ENCODE measurements around the gene SCN9A. TPM values are rescaled to one million over a fixed set of nuclear protein-coding genes. Genes with fewer than 3 reads are reported as not detected.

The SCN9A gene
- total RNA-seq, 2 donors from 2014 or later = 0.46 to 44.1 TPM

DNA sequence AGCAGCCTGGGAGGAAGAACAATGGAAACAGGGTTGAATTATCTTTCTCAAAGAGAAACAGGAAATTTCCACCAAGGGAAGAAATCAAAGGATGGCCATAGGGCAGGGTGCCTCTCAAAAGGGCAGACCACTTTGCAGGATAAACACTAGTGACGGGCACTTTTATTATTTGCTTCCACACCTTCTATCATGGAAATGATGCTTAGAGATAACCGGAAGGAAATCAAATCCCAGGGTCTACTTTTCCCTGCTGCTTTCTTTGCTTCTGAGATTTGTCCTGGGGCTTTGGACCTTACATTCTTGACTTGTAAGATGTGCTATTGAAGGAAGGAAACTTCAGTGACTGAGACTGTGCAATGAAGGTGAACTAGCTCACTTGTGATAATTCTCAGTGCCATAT, 1.1 kb upstream of the SCN9A start:
- no peak for TF ChIP-seq POLR2A (IDR thresholded peaks at IDR 0.05)
- TF ChIP-seq, protein P1, sequence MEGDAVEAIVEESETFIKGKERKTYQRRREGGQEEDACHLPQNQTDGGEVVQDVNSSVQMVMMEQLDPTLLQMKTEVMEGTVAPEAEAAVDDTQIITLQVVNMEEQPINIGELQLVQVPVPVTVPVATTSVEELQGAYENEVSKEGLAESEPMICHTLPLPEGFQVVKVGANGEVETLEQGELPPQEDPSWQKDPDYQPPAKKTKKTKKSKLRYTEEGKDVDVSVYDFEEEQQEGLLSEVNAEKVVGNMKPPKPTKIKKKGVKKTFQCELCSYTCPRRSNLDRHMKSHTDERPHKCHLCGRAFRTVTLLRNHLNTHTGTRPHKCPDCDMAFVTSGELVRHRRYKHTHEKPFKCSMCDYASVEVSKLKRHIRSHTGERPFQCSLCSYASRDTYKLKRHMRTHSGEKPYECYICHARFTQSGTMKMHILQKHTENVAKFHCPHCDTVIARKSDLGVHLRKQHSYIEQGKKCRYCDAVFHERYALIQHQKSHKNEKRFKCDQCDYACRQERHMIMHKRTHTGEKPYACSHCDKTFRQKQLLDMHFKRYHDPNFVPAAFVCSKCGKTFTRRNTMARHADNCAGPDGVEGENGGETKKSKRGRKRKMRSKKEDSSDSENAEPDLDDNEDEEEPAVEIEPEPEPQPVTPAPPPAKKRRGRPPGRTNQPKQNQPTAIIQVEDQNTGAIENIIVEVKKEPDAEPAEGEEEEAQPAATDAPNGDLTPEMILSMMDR (IDR thresholded peaks at IDR 0.05) = no peak
- TF ChIP-seq POLR2AphosphoS5 (IDR thresholded peaks at IDR 0.05) = no peak
- Histone ChIP-seq H3K36me3 (no peaks in the 10 kb centered on the region), H3K9me3 (no peaks in the 10 kb centered on the region), H3K27me3 (replicated peaks; ENCODE audit: insufficient read depth) (no peaks in the 10 kb centered on the region), H3K4me3 (no peak overlapping the region), H3K27ac (no peak overlapping the region), H3K4me1 (replicated peaks) (no peaks in the 10 kb centered on the region)
- intact Hi-C loops (cut with DNase I) = no loop called here
- no peak for DNase-seq (ENCODE audit: low spot score)
- WGBS = 66% methylated on average over 2 of the region's 2 CpGs

DNA sequence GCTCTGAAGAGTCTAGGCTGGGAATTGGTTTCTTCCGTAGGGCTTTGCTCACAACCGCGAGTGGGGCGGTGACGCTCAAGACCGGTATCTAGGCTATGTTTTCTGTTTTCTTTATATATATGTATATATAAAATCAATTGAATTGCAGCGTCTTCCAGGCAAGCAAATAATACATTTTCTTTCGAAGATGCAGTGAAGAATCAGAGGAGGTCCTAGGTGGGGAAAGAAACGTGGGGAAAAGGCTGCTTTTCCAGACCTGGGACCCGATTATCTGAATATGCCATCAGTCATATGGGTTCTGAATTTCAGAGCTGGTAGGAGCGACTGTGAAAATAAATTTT, 714 bp upstream of the SCN9A start:
- intact Hi-C loops (cut with DNase I) = no loop called here
- Histone ChIP-seq H3K4me3 (peak overlapping the region; percentile 31 to 37), H3K9me3 (no peaks in the 10 kb centered on the region), H3K27me3 (replicated peaks; ENCODE audit: insufficient read depth) (no peaks in the 10 kb centered on the region), H3K36me3 (no peaks in the 10 kb centered on the region), H3K4me1 (replicated peaks) (no peaks in the 10 kb centered on the region), H3K27ac (no peak overlapping the region)
- WGBS = 15% methylated on average over 11 of the region's 11 CpGs
- no peak for TF ChIP-seq POLR2AphosphoS5 (IDR thresholded peaks at IDR 0.05)
- TF ChIP-seq POLR2A (IDR thresholded peaks at IDR 0.05) = no peak
- TF ChIP-seq, protein P1 (IDR thresholded peaks at IDR 0.05) = no peak
- no peak for DNase-seq (ENCODE audit: low spot score)

DNA sequence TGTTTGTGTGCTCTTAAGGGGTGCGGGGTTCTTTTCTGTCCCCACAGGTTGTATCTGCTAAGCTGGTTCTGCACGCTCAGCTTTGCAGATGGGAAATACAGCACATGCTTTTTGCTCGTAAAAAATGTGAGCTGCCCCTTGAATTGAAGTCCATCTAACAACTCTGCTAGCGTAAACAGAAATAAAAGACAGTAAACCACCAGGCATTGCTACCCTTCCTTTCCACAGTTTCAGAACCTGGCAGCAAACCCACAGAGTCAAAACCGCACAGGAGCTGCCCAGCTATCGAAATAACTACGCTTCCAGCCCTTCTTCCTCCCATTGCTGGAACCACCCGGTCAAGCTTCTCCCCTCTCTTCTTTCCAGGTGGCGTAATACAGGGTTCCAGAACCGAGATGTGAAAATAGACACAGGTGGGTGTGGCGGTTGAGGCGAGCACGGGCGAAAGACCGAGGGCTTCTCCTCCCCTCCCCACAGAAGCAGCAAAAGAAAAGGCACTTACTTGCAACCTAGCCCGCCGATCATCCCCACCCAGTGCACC, 479 bp downstream of the SCN9A start:
- H3K4me3 ChIP-seq = peak overlapping the region; percentile 31 to 37
- no peak for TF ChIP-seq POLR2A (IDR thresholded peaks at IDR 0.05)
- TF ChIP-seq, protein P1 (IDR thresholded peaks at IDR 0.05) = no peak
- TF ChIP-seq POLR2AphosphoS5 (IDR thresholded peaks at IDR 0.05) = no peak
- intact Hi-C loops (cut with DNase I) = no loop called here
- no peaks in the 10 kb centered on the region for H3K27me3 ChIP-seq (replicated peaks; ENCODE audit: insufficient read depth)
- H3K27ac ChIP-seq = no peak overlapping the region
- H3K4me1 ChIP-seq (replicated peaks) = no peaks in the 10 kb centered on the region
- H3K9me3 ChIP-seq = no peaks in the 10 kb centered on the region
- under 1% methylated on average over 17 of the region's 17 CpGs for WGBS
- DNase-seq (ENCODE audit: low spot score) = no peak
- H3K36me3 ChIP-seq = no peaks in the 10 kb centered on the region

DNA sequence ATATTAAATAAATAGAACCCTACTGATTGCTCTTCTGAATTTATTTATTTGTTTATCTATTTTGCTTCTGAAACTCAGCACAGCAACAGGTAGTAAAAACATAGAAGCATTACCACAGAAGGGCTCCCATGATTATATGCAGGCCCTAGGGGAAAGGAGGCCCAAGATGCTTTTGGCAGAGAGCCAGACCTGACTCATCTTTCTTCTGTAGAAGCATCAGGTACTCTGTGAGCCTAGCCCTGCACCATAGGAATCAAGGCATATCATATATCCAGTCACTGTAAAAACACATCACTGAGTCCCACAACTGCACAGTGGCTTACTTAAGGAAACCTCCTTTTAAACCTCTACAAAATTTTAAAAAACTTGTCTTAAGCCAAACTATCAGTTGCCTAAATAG, 1.8 kb downstream of the SCN9A start:
- Histone ChIP-seq H3K9me3 (no peaks in the 10 kb centered on the region), H3K27me3 (replicated peaks; ENCODE audit: insufficient read depth) (no peaks in the 10 kb centered on the region), H3K4me3 (no peak overlapping the region), H3K36me3 (no peaks in the 10 kb centered on the region), H3K4me1 (replicated peaks) (no peaks in the 10 kb centered on the region), H3K27ac (no peak overlapping the region)
- intact Hi-C loops (cut with DNase I) = no loop called here
- no peak for TF ChIP-seq POLR2AphosphoS5 (IDR thresholded peaks at IDR 0.05)
- TF ChIP-seq POLR2A (IDR thresholded peaks at IDR 0.05) = no peak
- TF ChIP-seq, protein P1 (IDR thresholded peaks at IDR 0.05) = no peak
- DNase-seq (ENCODE audit: low spot score) = no peak

DNA sequence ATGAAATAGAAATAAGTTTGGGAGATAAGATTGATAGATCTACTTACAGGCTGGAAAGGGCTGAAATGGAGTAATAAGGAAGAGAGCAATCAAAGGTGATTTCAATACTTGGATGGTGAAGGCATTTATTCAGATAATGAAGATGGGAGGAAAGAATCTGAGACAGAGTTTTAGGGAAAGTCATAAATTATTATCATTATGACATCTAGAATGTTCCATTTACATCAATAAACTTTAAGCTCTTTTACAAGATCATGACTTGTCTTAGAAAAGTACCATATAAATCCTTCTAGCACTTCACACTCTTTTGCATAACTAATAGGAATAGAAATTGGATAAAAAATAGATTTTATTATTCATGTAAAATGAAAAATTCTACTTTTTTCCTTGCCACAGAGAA, 2.2 kb downstream of the SCN9A start:
- TF ChIP-seq, protein P1 (IDR thresholded peaks at IDR 0.05) = no peak
- TF ChIP-seq POLR2A (IDR thresholded peaks at IDR 0.05) (no peak), POLR2AphosphoS5 (IDR thresholded peaks at IDR 0.05) (no peak)
- Histone ChIP-seq H3K36me3 (no peaks in the 10 kb centered on the region), H3K9me3 (no peaks in the 10 kb centered on the region), H3K4me3 (no peak overlapping the region), H3K27ac (no peak overlapping the region), H3K27me3 (replicated peaks; ENCODE audit: insufficient read depth) (no peaks in the 10 kb centered on the region), H3K4me1 (replicated peaks) (no peaks in the 10 kb centered on the region)
- DNase-seq (ENCODE audit: low spot score) = no peak
- intact Hi-C loops (cut with DNase I) = no loop called here
